Brain microvascular endothelial cell (primary cell): ENCODE results near the gene GRPEL1.

Experiments used
- DNase-seq: peaks from one replicate; pipeline ENCODE4 v3.0.0-alpha.2; 2020
- H3K27ac ChIP-seq: fragments of 250-450 bp; sonication (Bioruptor Pico); 2 replicates; pipeline ENCODE4 v1.5.1; 2020; ENCODE audit warnings: mild to moderate bottlenecking, moderate library complexity
- H3K27me3 ChIP-seq: fragments of 250-450 bp; sonication (Bioruptor Pico); replicated peaks from 2 replicates; pipeline ENCODE4 v1.5.1; 2020; ENCODE audit warnings: mild to moderate bottlenecking
- H3K36me3 ChIP-seq: fragments of 250-450 bp; sonication (Bioruptor Pico); replicated peaks from 2 replicates; pipeline ENCODE4 v1.5.1; 2020; ENCODE audit warnings: mild to moderate bottlenecking
- H3K4me3 ChIP-seq: 2 replicates; pipeline ENCODE4 v1.5.1; 2011; ENCODE audit warnings: low read depth, mild to moderate bottlenecking, control low read depth, low read length, moderate library complexity
- in situ Hi-C: cut with HindIII; loops from 2 replicates; pipeline ENCODE4 v1.10.0; 2017; ENCODE audit warnings: low sequenced_read_pairs, low pct_ligation_motif_present
- TF ChIP-seq, protein P1 (sequence below): IDR thresholded peaks from 2 replicates; pipeline ENCODE4 v1.5.1; 2011; ENCODE audit warnings: low read depth, mild to moderate bottlenecking, moderate library complexity, low read length, control low read depth, inconsistent platforms; ENCODE audit errors: missing control alignments

GRPEL1 gene

DNA sequence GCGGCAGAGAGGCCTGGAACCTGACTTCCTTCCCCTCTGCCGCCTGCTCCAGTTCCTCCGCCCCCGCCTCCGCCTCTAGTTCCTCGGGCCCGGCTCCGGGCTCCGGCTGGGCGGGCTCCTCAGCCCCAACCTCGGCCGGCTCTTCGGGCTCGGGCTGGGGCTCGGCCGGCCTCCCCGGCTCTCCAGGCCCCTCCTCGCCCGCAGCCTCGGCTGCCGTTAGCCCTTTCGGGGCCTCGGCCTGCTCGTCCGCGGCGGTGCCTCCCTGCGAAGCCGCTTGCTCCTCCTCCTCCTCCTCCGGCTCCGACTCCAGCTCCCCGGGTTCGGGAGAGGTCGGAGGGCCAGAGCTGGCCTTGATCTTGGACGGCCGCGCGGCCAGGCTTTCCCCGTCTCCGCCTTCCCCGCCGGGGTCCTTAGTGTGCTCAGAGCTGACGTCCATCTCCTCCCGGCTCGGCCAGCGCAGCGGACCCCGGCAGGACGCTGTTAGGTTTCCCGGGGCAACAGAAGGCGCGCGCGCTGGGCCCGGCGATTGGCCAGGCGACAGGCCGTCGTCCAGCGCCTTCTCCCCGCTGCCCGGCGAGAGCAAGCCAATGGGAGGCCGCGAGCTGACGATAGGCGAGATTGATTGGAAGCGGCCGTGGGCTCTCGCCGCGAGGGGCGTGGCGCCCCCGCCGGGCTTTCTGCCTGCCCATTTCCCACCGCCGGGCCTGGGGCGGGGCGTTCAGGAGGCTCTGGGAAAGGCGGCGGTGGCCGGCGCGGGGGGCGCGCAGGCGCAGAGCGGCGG lies 25.2 kb downstream of the GRPEL1 start:
- DNase-seq = peak; percentile 95
- in situ Hi-C loops = no loop called here

DNA sequence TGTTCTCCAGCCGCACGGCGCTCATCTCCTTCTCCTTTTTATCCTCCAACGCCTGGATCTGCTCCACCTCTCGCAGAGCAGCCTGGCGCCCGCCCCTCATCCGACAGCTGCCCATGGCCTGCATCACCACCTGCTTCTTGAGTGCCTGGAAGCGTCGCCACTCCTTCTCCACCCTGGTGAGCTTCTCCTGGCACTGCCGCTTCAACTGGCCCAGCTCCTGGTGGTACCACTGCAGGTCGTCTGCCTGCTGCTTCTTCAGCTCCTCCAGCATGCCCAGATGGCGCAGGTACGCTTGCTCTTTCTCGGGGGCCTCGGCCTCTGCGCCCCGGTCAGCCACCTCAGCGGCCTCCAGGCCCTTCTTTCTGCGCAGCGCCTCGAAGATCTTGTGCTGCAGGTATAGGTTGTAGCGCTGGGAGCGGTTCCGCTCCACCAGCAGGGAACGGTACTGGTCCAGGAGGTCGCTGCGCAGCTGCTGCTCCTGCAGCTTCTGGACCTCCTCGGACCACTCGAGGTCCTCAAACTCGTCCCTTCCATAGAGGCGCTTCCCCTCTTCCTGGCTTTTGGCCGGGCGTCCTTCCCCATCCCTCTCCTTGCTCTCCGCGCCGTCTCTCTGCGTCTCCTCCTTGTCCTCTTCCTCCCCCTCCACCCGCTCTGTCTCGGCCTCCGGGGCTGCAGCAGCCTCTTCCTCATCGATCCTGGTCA lies 25.9 kb downstream of the GRPEL1 start:
- no peaks in the 10 kb centered on the region for H3K36me3 ChIP-seq
- peak overlapping the region; percentile 53 for H3K27ac ChIP-seq
- no peaks in the 10 kb centered on the region for H3K27me3 ChIP-seq
- no peak for DNase-seq
- TF ChIP-seq, protein P1, sequence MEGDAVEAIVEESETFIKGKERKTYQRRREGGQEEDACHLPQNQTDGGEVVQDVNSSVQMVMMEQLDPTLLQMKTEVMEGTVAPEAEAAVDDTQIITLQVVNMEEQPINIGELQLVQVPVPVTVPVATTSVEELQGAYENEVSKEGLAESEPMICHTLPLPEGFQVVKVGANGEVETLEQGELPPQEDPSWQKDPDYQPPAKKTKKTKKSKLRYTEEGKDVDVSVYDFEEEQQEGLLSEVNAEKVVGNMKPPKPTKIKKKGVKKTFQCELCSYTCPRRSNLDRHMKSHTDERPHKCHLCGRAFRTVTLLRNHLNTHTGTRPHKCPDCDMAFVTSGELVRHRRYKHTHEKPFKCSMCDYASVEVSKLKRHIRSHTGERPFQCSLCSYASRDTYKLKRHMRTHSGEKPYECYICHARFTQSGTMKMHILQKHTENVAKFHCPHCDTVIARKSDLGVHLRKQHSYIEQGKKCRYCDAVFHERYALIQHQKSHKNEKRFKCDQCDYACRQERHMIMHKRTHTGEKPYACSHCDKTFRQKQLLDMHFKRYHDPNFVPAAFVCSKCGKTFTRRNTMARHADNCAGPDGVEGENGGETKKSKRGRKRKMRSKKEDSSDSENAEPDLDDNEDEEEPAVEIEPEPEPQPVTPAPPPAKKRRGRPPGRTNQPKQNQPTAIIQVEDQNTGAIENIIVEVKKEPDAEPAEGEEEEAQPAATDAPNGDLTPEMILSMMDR = no peak
- peak overlapping the region; percentile 70 for H3K4me3 ChIP-seq
- in situ Hi-C loops = no loop called here

More for the DNA sequence above, 25.2 kb downstream of the GRPEL1 start:
- Histone ChIP-seq H3K4me3 (peak overlapping the region; percentile 70), H3K27me3 (no peaks in the 10 kb centered on the region), H3K36me3 (no peaks in the 10 kb centered on the region), H3K27ac (peak overlapping the region; percentile 53)
- TF ChIP-seq, protein P1 = no peak

GRCh38 chr4:7041246-7041645 lies 26.6 kb downstream of the GRPEL1 start:
- DNase-seq = no peak
- Histone ChIP-seq H3K27me3 (no peaks in the 10 kb centered on the region), H3K36me3 (no peaks in the 10 kb centered on the region), H3K4me3 (no peak overlapping the region), H3K27ac (no peak overlapping the region)
- in situ Hi-C loops = no loop called here
- TF ChIP-seq, protein P1 = no peak

GRCh38 chr4:7040765-7041164 lies 27.1 kb downstream of the GRPEL1 start:
- no peak overlapping the region for H3K27ac ChIP-seq
- TF ChIP-seq, protein P1 = no peak
- no peaks in the 10 kb centered on the region for H3K27me3 ChIP-seq
- no peaks in the 10 kb centered on the region for H3K36me3 ChIP-seq
- in situ Hi-C loops = no loop called here
- no peak for DNase-seq
- no peak overlapping the region for H3K4me3 ChIP-seq

DNA sequence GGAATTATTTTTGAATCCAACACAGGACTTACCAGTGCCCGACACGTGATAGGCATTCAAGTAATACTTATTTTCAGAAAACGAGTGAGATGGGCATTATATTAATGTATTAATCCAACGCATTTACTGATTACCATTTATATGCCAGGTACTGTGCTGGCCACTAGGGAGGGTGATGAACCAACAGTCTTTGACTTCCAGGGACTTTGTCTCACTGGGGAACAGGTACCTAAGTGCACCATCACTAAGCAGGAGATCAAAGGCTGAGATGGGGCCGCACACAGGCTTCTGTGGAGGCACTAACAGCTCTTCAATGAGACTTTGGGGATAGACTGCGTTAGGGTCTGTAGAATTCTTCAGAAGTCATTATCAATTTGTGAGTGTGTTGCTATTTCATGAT lies 30.4 kb downstream of the GRPEL1 start:
- peaks cover 3% of the 10 kb centered on the region for H3K36me3 ChIP-seq
- no peak overlapping the region for H3K4me3 ChIP-seq
- in situ Hi-C loops = no loop called here
- TF ChIP-seq, protein P1 = peak; percentile 39
- H3K27ac ChIP-seq = no peak overlapping the region
- no peak for DNase-seq
- H3K27me3 ChIP-seq = no peaks in the 10 kb centered on the region
